ENCODE measurements around the gene PFDN1. TPM values are rescaled to one million over a fixed set of nuclear protein-coding genes. Genes with fewer than 3 reads are reported as not detected.

Gene PFDN1
- total and polyA plus RNA-seq, 4 donors, result 14.0 to 30.8 (median 20.7) TPM

- no peaks in the 10 kb centered on the region for H3K27me3 ChIP-seq (ENCODE audit: control insufficient read depth in 4 of 4, insufficient read depth in 4 of 4, low read length in 3 of 4)
- 72% methylated on average over 2 of the region's 2 CpGs for WGBS
- H3K9me3 ChIP-seq (ENCODE audit: control insufficient read depth in 4 of 4, low read length in 3 of 4), result no peaks in the 10 kb centered on the region
- H3K27ac ChIP-seq (ENCODE audit: low read depth in 1 of 2, low read length in 2 of 2), result no peak overlapping the region
- H3K4me1 ChIP-seq (ENCODE audit: control insufficient read depth in 4 of 4, insufficient read depth in 4 of 4, low read length in 3 of 4), result peaks cover 0 to 8% (median 7%) of the 10 kb centered on the region in 4 donors
- TF ChIP-seq CTCF (IDR thresholded peaks at IDR 0.05; ENCODE audit: low read depth, low read length, missing input control) (no peak), JUND (IDR thresholded peaks at IDR 0.05) (no peak), FOXA2 (IDR thresholded peaks at IDR 0.05) (no peak), HNF4A (conservative IDR thresholded peaks at IDR 0.05) (peak in 1 of 2 donors; percentile 25), TAF1 (conservative IDR thresholded peaks at IDR 0.05) (no peak)
- no peak overlapping the region for H3K4me3 ChIP-seq (ENCODE audit: low read depth in 1 of 3, low read length in 3 of 3)
- peaks cover 0 to 3% (median 0%) of the 10 kb centered on the region in 4 donors for H3K36me3 ChIP-seq (ENCODE audit: control insufficient read depth in 4 of 4, insufficient read depth in 3 of 4, low read depth in 1 of 4, low read length in 3 of 4)
- no peak overlapping the region for H3K9ac ChIP-seq (ENCODE audit: low read depth in 1 of 2, low read length in 2 of 2)
- no peak for DNase-seq (ENCODE audit: low spot score)
Measured at GRCh38 chr5:140338908-140339307, 36.0 kb upstream of the PFDN1 start.

GRCh38 chr5:140338336-140338735 is 35.4 kb upstream of the PFDN1 start:
- Histone ChIP-seq H3K9me3 (ENCODE audit: control insufficient read depth in 4 of 4, low read length in 3 of 4) (no peaks in the 10 kb centered on the region), H3K36me3 (ENCODE audit: control insufficient read depth in 4 of 4, insufficient read depth in 3 of 4, low read depth in 1 of 4, low read length in 3 of 4) (peaks cover 0 to 3% (median 0%) of the 10 kb centered on the region in 4 donors), H3K9ac (ENCODE audit: low read depth in 1 of 2, low read length in 2 of 2) (no peak overlapping the region), H3K4me1 (ENCODE audit: control insufficient read depth in 4 of 4, insufficient read depth in 4 of 4, low read length in 3 of 4) (peaks cover 0 to 8% (median 7%) of the 10 kb centered on the region in 4 donors), H3K4me3 (ENCODE audit: low read depth in 1 of 3, low read length in 3 of 3) (no peak overlapping the region), H3K27me3 (ENCODE audit: control insufficient read depth in 4 of 4, insufficient read depth in 4 of 4, low read length in 3 of 4) (no peaks in the 10 kb centered on the region), H3K27ac (ENCODE audit: low read depth in 1 of 2, low read length in 2 of 2) (no peak overlapping the region)
- no peak for DNase-seq (ENCODE audit: low spot score)
- no peak for TF ChIP-seq CTCF (IDR thresholded peaks at IDR 0.05; ENCODE audit: low read depth, low read length, missing input control)
- no peak for TF ChIP-seq YY1 (IDR thresholded peaks at IDR 0.05)
- no peak for TF ChIP-seq FOXA1 (IDR thresholded peaks at IDR 0.05)
- no peak for TF ChIP-seq NR2F2 (IDR thresholded peaks at IDR 0.05)
- TF ChIP-seq HNF4A (conservative IDR thresholded peaks at IDR 0.05), result no peak
- TF ChIP-seq ZBTB33 (IDR thresholded peaks at IDR 0.05), result no peak
- TF ChIP-seq REST (IDR thresholded peaks at IDR 0.05), result no peak
- no peak for TF ChIP-seq RAD21 (IDR thresholded peaks at IDR 0.05)
- no peak for TF ChIP-seq TAF1 (conservative IDR thresholded peaks at IDR 0.05)
- TF ChIP-seq EGR1 (IDR thresholded peaks at IDR 0.05; ENCODE audit: low read depth in 2 of 2), result no peak
- no peak for TF ChIP-seq MAX (IDR thresholded peaks at IDR 0.05)
- TF ChIP-seq JUND (IDR thresholded peaks at IDR 0.05), result no peak
- TF ChIP-seq SP1 (IDR thresholded peaks at IDR 0.05), result no peak
- TF ChIP-seq ATF3 (IDR thresholded peaks at IDR 0.05), result no peak
- no peak for TF ChIP-seq HNF4G (IDR thresholded peaks at IDR 0.05)
- no peak for TF ChIP-seq GABPA (IDR thresholded peaks at IDR 0.05 in 1 of 2, conservative IDR thresholded peaks at IDR 0.05 in 1 of 2)
- WGBS, result 88% methylated on average over 3 of the region's 3 CpGs
